ENCODE results near the gene RALGPS1. TPM values are rescaled to one million over a fixed set of nuclear protein-coding genes. Genes with fewer than 3 reads are reported as not detected.
"Not testable (repeated sequence)": the region's sequence is repeated elsewhere in the genome, so short reads cannot be mapped to it uniquely, and the experiment has no call there.

The RALGPS1 gene
- total RNA-seq, 4 donors from 2014 or later = 27.3 to 42.1 (median 39.1) TPM

DNA sequence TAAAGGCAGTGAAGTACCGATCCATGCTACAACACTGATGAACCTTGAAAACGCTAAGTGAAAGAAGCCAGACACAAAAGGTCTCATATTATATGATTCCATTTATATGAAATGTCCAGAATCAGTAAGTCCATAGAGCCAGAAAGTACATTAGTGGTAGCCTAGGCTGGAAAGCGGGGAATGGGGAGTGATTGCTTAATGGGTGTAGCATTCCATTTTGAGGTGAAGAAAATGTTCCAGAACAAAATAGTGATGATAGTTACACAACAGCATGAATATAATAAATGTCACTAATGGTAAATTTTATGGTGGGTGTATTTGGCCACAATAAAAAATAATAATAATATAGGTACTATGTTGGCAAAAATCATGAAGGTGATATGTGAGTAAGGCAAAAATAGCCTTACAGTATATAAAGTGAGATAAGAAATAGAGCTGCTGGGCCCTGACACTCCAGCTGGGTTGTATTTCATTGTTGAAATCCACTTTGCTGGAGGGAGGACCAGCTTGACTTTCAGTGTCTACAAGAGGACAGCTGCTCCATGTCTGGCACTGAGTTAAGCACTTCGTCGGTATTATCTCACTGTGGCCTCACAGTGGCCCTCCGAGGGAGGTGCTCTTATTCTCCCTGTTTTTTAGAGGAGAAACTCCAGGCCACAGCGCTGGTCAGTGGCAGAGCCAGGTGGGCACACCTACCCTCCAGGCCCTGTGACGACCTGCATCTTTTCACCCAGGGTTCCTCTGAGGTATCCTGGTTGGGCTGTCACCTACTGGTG lies 230.3 kb downstream of the RALGPS1 start:
- H3K27ac ChIP-seq = no peak overlapping the region
- 91 to 94% methylated on average over 8 of the region's 8 CpGs for WGBS, 2 donors

DNA sequence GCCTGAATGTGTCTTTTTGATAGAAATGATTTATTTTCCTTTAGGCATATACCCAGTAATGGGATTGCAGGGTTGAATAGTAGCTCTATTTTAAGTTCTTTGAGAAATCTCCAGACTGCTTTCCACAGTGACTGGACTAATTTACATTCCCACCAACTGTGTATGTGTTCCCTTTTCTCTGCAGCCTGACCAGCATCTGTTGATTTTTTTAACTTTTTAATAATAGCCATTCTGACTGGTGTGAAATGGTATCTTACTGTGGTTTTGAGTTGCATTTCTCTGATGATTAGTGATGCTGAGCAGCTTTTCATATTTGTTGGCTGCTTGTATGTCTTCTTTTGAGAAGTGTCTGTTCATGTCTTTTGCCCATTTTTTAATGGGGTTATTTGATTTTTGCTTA lies 232.3 kb downstream of the RALGPS1 start:
- H3K27ac ChIP-seq; H3K27me3 ChIP-seq; H3K4me3 ChIP-seq (replicated peaks in 1 of 3); DNase-seq; intact Hi-C loops (cut with DNase I); H3K36me3 ChIP-seq; H3K9me3 ChIP-seq: not testable (repeated sequence)
- peaks cover 11 to 20% of the 10 kb centered on the region in 2 donors for H3K4me1 ChIP-seq

More for the DNA sequence above, 230.3 kb downstream of the RALGPS1 start:
- intact Hi-C loops (cut with DNase I) = no loop called here
- no peaks in the 10 kb centered on the region for H3K9me3 ChIP-seq
- no peak for DNase-seq
- H3K36me3 ChIP-seq = no peaks in the 10 kb centered on the region
- H3K4me1 ChIP-seq = peaks cover 15 to 30% of the 10 kb centered on the region in 2 donors
- no peak overlapping the region for H3K4me3 ChIP-seq (replicated peaks in 1 of 3)
- TF ChIP-seq, protein P1, sequence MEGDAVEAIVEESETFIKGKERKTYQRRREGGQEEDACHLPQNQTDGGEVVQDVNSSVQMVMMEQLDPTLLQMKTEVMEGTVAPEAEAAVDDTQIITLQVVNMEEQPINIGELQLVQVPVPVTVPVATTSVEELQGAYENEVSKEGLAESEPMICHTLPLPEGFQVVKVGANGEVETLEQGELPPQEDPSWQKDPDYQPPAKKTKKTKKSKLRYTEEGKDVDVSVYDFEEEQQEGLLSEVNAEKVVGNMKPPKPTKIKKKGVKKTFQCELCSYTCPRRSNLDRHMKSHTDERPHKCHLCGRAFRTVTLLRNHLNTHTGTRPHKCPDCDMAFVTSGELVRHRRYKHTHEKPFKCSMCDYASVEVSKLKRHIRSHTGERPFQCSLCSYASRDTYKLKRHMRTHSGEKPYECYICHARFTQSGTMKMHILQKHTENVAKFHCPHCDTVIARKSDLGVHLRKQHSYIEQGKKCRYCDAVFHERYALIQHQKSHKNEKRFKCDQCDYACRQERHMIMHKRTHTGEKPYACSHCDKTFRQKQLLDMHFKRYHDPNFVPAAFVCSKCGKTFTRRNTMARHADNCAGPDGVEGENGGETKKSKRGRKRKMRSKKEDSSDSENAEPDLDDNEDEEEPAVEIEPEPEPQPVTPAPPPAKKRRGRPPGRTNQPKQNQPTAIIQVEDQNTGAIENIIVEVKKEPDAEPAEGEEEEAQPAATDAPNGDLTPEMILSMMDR (IDR thresholded peaks at IDR 0.05) = no peak
- no peak for TF ChIP-seq POLR2A (IDR thresholded peaks at IDR 0.05)
- no peaks in the 10 kb centered on the region for H3K27me3 ChIP-seq

DNA sequence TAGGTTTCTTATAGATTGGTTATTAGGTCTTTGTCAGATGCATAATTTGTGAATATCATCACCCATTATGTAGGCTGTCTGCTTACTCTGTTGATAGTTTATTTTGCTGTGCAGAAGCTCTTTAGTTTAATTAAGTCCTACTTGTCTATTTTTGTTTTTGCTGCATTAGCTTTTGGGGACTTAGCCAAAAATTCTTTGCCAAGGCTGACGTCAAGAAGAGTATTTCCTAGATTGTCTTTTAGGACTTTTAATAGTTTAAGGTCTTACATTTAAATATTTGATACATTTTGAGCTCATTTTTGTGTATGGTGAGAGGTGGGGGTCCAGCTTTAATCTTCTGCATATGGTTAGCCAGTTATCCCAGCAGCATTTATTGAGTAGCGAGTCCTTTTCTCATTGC lies 232.7 kb downstream of the RALGPS1 start:
- TF ChIP-seq, protein P1 (IDR thresholded peaks at IDR 0.05) = no peak
- TF ChIP-seq POLR2A (IDR thresholded peaks at IDR 0.05) = no peak
- Histone ChIP-seq H3K9me3 (no peaks in the 10 kb centered on the region), H3K27ac (no peak overlapping the region), H3K4me3 (replicated peaks in 1 of 3) (no peak overlapping the region), H3K4me1 (peaks cover 7 to 16% of the 10 kb centered on the region in 2 donors), H3K36me3 (no peaks in the 10 kb centered on the region), H3K27me3 (no peaks in the 10 kb centered on the region)
- no peak for DNase-seq
- WGBS, 2 donors = 57 to 61% methylated on average over 2 of the region's 2 CpGs
- intact Hi-C loops (cut with DNase I) = no loop called here

DNA sequence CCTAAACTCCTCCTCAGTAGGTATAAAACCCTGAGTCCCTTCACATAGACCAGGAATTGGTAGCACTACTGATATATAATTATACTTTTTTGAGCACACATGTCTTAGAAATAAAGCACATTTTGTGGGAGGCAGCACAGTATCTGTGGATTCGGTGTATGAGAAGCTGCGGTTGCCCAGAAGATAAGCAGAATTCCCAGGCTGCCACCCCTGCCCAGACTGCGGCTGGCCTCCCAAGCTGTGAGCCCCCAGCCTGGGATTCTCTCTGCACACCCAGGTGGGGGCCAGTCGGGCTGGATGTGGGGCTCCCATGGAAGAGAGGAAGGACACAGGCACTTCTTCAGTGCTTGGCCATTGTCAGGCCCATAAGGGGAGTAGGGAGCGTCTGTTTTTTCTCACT lies 233.4 kb downstream of the RALGPS1 start:
- WGBS, 2 donors = 89 to 94% methylated on average over 5 of the region's 5 CpGs
- Histone ChIP-seq H3K27ac (no peak overlapping the region), H3K9me3 (no peaks in the 10 kb centered on the region), H3K27me3 (no peaks in the 10 kb centered on the region), H3K36me3 (no peaks in the 10 kb centered on the region), H3K4me1 (peaks cover 2 to 12% of the 10 kb centered on the region in 2 donors), H3K4me3 (replicated peaks in 1 of 3) (no peak overlapping the region)
- no peak for DNase-seq
- intact Hi-C loops (cut with DNase I) = no loop called here
- no peak for TF ChIP-seq POLR2A (IDR thresholded peaks at IDR 0.05)

DNA sequence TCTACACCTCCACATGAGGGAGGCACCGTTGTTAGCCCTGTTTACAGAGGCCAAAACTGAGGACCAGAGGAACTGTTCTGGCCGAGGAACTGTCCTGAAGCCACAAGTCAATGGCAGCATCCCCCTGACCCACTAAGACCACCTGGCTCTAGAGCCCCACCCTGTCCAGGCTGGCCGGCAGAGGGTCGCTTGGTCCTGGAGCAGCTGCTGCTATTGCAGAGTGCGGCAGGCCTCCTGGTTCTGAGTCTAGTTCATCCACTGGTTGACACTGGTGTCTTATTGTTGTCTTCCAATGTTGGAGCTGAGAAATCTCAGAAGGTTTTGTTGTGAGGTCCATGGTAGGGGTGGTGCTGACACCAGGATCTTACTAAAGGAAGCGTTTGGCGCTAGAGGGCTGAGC lies 234.4 kb downstream of the RALGPS1 start:
- intact Hi-C loops (cut with DNase I) = no loop called here
- no peak for DNase-seq
- no peaks in the 10 kb centered on the region for H3K27me3 ChIP-seq
- TF ChIP-seq, protein P1 (IDR thresholded peaks at IDR 0.05) = no peak
- TF ChIP-seq POLR2A (IDR thresholded peaks at IDR 0.05) = no peak
- H3K4me1 ChIP-seq = peaks cover 0 to 10% of the 10 kb centered on the region in 2 donors
- no peak overlapping the region for H3K4me3 ChIP-seq (replicated peaks in 1 of 3)
- H3K9me3 ChIP-seq = no peaks in the 10 kb centered on the region
- no peaks in the 10 kb centered on the region for H3K36me3 ChIP-seq
- 98 to 100% methylated on average over 4 to 7 of the region's 7 CpGs for WGBS, 2 donors
- no peak overlapping the region for H3K27ac ChIP-seq
